Skeletal muscle cell (primary cell): ENCODE data around the gene PDZRN3.
"Not testable (repeated sequence)": the region's sequence is repeated elsewhere in the genome, so short reads cannot be mapped to it uniquely, and the experiment has no call there.

Experiments used
- DNase-seq: peaks from one replicate; pipeline ENCODE4 v3.0.0-alpha.2; 2010; ENCODE audit warnings: low read depth
- H3K4me3 ChIP-seq: 2 replicates; pipeline ENCODE4 v1.5.1; 2011; ENCODE audit warnings: low read depth, mild to moderate bottlenecking, control low read depth, low read length, moderate library complexity

PDZRN3 gene

GRCh38 chr3:73568371-73568862 is 56.3 kb downstream of the PDZRN3 start:
- DNase-seq: no peak
- no peak overlapping the region for H3K4me3 ChIP-seq

GRCh38 chr3:73565374-73565773 is 59.4 kb downstream of the PDZRN3 start:
- not testable (repeated sequence) for DNase-seq, H3K4me3 ChIP-seq

GRCh38 chr3:73563896-73564582 is 60.7 kb downstream of the PDZRN3 start:
- no peak for DNase-seq
- H3K4me3 ChIP-seq: no peak overlapping the region

DNA sequence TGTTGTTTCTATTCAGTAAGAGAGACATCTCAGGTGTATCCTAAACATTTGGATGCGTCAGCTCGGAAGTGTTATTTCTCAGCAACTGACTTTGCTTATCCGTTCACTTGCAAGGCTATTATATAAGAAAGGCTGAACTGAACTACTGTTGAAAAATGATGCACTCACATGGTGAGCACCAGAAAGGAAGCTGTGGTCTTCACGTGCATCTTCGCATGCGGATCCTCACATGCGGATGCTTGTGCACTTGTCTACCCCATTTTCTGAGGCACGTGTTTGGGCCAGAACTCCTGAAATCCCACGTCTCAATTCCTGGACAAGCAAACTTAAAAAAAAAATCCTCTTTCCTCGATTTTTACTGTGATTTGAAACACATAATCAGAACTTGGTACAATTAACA is 63.2 kb downstream of the PDZRN3 start:
- DNase-seq: no peak

DNA sequence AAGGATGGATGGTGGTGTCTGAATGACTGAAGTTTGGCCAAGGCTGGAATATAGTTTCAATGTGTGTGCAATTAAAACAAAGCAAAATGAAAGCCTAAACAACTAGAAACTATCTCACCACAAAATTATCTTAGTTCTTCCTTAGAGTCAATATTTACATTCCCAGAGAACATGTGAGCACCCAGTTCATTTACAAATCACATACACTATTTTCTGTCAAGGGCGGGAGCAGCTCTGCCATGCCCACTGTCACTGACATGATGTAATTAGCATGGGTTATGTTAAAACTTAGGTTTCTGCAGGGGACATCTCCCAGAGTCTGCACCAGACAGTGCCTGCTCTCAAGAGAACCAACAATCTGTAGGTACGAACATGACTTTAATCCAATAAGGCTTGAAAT is 65.0 kb downstream of the PDZRN3 start:
- DNase-seq: no peak
- H3K4me3 ChIP-seq: no peak overlapping the region

More for the DNA sequence above, 63.2 kb downstream of the PDZRN3 start:
- no peak overlapping the region for H3K4me3 ChIP-seq

DNA sequence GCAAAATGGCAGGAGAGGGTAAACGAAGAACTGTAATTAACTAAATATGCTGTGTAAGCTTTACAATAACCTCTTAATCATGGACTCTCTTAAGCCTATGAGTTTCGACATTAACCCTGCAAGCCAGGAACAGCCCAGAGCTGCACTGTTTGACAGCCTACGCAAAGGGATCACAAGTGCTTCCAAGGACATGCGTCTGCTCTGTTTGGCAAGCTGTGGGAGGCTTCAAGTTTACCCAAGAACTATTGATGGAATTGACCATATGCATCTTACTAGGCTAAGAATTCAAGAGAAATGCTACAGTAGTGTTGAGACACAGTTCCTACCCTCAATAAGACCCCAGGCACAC is 66.0 kb downstream of the PDZRN3 start:
- no peak overlapping the region for H3K4me3 ChIP-seq
- DNase-seq: peak; percentile 78

DNA sequence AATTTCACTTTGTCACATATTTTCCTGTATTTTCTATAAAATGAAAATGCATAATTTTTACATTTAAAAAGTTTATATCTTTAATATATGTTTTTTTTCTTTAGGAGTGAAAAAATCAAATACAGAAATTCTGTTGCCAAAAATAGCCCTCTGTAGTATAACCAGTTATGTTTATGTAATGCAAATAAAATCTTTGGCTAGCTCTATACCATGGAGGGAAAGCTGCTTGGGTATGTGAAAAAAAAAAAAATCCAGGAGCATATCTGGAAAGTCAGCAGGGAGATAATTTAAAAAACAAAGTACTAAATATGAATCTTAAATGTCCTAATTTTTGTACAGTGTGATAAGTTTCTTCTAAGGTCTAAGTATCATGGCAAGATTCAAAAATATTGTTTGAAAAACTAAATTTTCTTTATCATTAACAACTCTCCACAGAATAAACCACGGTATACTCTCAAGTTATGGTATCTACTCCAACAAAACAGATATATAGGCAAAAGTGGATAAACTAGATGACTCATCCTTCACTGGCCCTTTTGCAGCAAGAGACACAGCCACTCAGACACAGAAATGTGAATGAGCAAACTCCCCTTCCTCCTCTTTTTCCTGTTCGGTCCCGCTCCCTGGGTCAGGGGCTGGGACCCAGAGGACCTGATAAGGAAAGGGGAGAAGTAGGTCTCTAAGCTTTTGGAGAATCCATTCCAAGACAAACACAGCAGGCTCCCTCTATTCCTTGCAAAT is 66.6 kb downstream of the PDZRN3 start:
- peak; percentile 34 for DNase-seq
- no peak overlapping the region for H3K4me3 ChIP-seq

- peak; percentile 32 for DNase-seq
Measured at GRCh38 chr3:73556520-73557372, 68.0 kb downstream of the PDZRN3 start.

DNA sequence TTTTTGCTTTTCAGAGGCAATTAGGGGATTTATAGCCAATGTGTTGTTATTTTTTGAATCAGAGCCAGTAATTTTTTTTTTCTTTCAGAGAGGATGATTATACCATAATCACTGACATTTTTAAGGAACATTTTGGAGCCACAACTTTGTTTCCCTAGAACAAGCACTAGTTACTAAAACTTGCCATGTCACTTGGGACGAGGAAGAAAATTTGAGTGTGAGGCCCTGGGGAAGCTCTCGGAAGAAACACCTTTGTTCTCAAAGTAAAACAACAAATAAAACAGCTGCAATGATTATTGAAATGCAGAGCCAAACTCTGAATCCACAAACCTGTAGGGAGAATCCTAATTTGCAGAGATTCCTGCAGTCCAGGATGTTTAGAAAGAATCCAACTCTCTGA is 69.7 kb downstream of the PDZRN3 start:
- no peak for DNase-seq
- no peak overlapping the region for H3K4me3 ChIP-seq

More at GRCh38 chr3:73556520-73557372, 68.0 kb downstream of the PDZRN3 start:
- H3K4me3 ChIP-seq: no peak overlapping the region

DNA sequence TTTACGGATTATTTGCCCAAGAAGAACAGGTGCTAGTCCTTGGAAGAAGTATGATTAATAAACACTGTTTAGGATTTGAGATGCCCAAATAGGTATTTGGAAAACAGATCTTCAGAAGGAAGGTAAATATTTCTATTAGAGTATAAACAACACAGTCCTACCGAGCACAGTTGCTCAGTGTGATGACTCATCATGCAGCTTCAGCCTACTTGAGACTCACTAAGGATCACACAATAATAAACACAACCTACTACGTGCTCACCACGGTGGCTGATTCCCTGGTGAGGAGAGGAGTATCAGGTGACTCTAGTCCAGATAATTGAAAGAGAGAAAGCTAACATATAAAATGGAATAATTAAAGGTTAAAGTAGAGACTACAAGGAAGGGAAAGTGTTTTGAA is 72.0 kb downstream of the PDZRN3 start:
- no peak overlapping the region for H3K4me3 ChIP-seq
- no peak for DNase-seq

- no peak for DNase-seq
- no peak overlapping the region for H3K4me3 ChIP-seq
Measured at GRCh38 chr3:73550032-73550431, 74.7 kb downstream of the PDZRN3 start.

DNA sequence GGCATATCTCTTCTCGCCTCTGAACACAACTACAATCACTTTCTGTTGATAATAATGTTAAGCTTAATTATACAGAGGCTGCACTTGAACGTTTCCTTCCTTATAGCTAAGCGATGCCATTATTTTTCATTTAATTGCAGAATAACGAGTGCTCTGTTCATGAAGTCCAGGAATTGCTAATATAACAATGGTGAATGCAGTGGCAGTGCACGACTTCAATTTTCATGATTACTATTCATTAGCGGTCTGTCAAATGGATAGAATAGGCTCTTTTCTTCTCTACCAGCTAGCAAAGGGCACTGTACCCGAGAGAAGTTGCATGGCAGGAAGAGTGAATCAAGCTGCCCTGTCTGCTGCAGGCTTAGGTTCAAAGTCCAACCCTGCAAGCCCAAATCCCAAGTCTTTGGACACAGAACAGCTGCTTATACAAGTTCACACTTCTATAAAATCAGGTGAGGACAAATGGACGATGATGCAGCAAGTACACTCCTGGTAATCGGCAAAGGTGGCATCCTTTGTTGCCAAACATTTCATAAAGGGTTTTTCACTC is 75.6 kb downstream of the PDZRN3 start:
- H3K4me3 ChIP-seq: no peak overlapping the region
- DNase-seq: no peak

DNA sequence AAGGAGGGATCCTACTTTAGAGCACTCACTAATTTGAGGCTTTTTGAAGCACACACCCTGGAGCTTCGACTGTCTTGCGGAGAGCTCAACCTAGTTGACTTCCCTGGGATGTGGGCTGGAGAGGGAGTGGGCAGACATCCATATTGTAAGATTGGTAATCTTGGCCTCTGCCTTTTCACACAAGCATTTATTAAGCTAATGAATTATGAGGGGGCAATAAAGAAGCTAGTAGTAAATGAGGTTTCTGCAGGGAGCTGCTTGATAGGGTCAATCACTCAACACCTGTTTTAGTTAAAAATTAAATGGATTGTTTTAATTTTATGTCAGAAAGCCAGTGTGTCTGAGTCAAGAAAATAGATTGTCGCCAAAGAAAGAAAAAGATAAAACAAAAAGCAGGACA is 76.3 kb downstream of the PDZRN3 start:
- no peak for DNase-seq
- H3K4me3 ChIP-seq: no peak overlapping the region

- peak; percentile 89 for DNase-seq
- peak overlapping the region; percentile 12 for H3K4me3 ChIP-seq
Measured at GRCh38 chr3:73547427-73548248, 77.1 kb downstream of the PDZRN3 start.

DNA sequence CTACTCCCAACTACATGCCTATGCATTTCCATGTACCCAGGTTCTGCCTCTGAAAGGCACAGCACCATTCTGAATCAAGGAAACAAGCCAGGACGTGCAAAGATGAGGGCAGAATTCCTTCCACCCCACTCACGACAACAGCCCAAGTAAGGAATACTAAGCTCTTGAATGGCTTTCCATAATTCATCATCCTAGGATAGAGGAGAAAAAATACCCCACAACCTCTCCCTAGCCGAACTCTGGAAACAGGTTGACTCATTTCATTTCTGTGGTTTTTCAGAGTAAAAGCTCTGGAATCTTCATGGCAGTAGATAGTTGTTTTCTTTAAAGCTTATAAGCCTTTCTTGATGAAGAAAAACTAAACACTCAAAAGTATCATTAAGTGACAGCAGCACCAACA is 77.8 kb downstream of the PDZRN3 start:
- H3K4me3 ChIP-seq: peak overlapping the region; percentile 12
- DNase-seq: peak; percentile 73

GRCh38 chr3:73543412-73543811 is 81.3 kb downstream of the PDZRN3 start:
- no peak for DNase-seq
- H3K4me3 ChIP-seq: no peak overlapping the region

- no peak for DNase-seq
- H3K4me3 ChIP-seq: no peak overlapping the region
Measured at GRCh38 chr3:73542136-73542535, 82.6 kb downstream of the PDZRN3 start.

GRCh38 chr3:73540969-73541740 is 83.6 kb downstream of the PDZRN3 start:
- DNase-seq: no peak
- no peak overlapping the region for H3K4me3 ChIP-seq
